ENCODE results near the gene DDX1.
"Not testable (repeated sequence)": the region's sequence is repeated elsewhere in the genome, so short reads cannot be mapped to it uniquely, and the experiment has no call there.

Gene DDX1

DNA sequence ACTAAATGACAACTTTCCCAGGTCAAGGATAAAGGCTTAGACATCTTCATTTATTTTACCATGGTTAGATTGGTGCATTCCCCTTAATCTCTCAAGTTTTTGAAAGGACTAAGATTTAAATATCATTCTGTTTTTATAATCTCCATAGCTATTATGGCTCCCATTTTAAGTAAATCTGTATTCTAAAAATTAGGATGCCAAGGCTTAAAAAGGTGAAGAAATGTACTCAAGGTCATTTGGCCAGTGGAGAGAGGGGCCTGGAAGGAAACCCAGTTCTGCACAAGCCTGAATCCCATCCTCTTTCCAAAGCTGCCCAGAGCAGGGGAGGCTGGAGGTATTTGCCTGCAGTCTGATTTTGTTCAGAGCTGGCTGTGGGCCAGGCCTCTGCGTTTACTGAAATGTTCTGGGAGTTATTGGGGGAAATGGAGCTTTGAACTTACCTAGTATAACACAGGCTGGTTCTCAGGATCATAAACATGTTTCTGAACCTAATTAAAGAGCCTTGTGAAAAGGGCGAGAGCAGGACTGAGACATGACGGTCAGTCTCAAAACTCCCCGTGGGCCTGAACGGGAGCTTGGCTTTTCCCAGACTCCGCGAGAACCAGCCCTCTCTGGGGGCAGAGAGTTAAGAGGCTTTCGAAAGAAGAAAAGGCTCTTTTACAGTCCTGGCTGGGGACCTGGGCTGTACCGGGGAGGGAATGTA lies 85.6 kb downstream of the DDX1 start:
- no peak for DNase-seq (ENCODE audit: low spot score)

- DNase-seq (ENCODE audit: low spot score): no peak
Measured at GRCh38 chr2:15678346-15678745, 86.7 kb downstream of the DDX1 start.

GRCh38 chr2:15678909-15679308 lies 87.2 kb downstream of the DDX1 start:
- no peak for DNase-seq (ENCODE audit: low spot score)

- no peak for DNase-seq (ENCODE audit: low spot score)
Measured at GRCh38 chr2:15679386-15679924, 87.8 kb downstream of the DDX1 start.

- not testable (repeated sequence) for DNase-seq (ENCODE audit: low spot score)
Measured at GRCh38 chr2:15680132-15680531, 88.5 kb downstream of the DDX1 start.
